GM19099 (cell line): ENCODE results near the gene SLC8A2.

ENCODE experiments used
- POLR2A ChIP-seq: IDR thresholded peaks from 3 replicates; pipeline ENCODE4 v1.6.1; 2011; ENCODE audit warnings: low read depth; ENCODE audit not compliant: insufficient read length; ENCODE audit errors: extremely low read depth

The SLC8A2 gene, protein sequence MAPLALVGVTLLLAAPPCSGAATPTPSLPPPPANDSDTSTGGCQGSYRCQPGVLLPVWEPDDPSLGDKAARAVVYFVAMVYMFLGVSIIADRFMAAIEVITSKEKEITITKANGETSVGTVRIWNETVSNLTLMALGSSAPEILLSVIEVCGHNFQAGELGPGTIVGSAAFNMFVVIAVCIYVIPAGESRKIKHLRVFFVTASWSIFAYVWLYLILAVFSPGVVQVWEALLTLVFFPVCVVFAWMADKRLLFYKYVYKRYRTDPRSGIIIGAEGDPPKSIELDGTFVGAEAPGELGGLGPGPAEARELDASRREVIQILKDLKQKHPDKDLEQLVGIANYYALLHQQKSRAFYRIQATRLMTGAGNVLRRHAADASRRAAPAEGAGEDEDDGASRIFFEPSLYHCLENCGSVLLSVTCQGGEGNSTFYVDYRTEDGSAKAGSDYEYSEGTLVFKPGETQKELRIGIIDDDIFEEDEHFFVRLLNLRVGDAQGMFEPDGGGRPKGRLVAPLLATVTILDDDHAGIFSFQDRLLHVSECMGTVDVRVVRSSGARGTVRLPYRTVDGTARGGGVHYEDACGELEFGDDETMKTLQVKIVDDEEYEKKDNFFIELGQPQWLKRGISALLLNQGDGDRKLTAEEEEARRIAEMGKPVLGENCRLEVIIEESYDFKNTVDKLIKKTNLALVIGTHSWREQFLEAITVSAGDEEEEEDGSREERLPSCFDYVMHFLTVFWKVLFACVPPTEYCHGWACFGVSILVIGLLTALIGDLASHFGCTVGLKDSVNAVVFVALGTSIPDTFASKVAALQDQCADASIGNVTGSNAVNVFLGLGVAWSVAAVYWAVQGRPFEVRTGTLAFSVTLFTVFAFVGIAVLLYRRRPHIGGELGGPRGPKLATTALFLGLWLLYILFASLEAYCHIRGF

DNA sequence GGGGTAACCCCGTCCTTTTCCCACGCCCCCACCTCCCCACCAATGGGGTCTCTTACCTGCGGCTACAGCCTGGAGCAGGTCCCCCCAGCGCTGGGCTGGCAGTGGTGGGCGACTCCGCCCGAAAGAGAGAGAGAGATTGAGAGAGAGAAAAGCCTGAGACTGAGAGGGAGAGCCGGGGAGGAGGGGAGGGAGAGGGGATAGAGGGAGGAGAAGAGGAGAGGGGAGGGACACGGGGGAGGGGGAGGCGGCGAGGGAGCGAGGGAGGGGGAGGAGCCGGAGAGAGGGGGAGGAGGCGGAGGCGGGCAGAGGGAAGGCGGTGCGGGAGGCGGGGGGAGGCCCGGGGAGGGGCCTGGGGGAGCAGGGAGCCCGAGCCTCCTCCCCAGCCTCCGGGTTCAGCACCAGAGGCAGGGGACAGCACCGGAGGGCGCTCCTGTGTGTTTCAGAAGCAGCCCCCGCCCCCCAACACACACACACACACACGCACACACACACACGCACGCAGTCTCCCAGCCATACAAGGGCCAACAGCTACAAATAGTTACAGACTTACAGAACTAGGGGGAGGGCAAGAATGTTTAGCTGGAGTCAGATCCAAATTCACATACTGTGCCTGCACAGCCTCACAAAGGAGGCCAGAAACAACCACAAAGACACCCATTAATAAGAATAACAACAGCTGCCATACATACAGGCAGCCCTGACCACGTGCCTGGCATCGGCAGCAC lies at the start of gene SLC8A2:
TSS of gene SLC8A2 (minus strand) at position 161 of the 725 bp plus-strand sequence. CDS start 5,490 bp downstream, outside the sequence.
- TF ChIP-seq POLR2A: no peak

DNA sequence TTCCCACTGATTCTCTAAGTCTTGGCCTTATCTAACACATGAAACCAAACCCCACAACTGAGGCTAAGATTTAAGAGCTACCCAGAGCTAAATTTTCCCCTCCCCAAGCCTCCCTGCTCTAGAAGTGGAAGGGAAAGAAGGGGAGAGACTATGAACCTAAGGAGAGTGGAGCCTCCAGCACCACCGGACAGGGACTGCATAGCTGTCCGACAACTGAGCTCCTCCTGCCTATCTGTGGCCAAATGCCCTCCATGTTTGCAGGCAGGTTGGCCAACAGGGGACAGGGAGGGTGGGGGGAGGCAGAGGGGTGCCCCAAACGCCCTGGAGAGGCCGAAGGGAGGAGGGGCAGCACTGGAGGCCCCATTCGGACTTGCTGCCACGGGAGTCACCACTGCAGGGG lies 49.1 kb upstream of the SLC8A2 start:
- no peak for TF ChIP-seq POLR2A

DNA sequence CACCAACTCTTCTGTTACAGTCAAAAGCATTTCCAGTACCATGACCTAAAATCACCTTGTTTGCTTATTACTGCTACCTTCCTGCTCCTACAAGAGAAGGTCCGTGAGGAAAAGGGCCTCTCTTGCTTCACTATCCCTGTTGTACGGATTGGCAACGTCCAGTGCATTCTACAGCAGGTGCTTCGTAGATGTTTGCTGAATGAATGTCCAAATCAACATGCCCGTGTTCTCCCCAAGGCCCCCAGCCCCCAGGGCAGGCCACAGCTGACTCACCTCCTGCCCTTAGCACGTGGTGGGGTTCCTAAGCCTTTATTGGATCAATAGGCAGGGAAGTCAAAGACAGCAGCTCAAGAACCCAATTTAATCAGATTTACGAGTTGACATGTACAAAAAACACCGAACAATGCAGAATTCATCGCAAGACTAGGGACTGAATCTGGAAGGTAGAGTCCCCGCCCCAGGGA lies 48.7 kb upstream of the SLC8A2 start:
- TF ChIP-seq POLR2A: no peak

DNA sequence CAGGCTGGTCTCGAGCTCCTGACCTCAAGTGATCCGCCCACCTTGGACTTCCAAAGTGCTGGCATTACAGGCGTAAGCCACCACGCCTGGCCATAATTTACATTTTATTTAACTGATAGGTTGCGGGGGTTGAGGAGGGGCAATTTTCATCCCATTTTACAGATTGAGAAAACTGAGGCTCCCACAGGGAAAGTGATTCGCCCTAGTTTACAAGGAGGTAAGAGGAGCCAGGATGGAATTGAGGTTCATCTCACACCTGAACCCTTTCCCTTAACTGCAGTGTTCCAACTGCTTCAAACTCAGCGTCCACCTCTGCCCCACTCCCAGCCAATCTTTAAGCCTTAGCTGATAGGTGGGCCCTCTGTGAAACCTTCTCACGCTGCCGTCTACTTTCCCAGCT lies 47.2 kb upstream of the SLC8A2 start:
- no peak for TF ChIP-seq POLR2A

DNA sequence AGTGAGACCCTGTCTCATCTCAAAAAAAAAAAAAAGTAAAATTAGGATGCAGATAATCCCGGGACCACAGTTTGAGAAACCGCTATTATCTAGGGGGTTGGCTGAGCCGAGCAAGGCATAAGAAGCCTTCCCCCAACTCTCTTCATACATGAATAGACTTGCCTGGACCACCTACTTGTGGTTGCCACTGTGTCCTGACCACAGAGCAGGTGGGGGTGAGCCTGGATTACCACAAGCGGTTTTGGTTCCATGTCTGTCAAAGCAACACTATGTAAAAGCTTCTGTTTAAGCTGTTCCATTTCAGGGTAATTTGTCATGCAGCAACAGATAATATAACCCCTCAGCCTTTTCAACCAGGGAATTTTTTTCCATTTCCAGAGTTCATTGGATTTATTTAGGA lies 46.4 kb upstream of the SLC8A2 start:
- TF ChIP-seq POLR2A: no peak

DNA sequence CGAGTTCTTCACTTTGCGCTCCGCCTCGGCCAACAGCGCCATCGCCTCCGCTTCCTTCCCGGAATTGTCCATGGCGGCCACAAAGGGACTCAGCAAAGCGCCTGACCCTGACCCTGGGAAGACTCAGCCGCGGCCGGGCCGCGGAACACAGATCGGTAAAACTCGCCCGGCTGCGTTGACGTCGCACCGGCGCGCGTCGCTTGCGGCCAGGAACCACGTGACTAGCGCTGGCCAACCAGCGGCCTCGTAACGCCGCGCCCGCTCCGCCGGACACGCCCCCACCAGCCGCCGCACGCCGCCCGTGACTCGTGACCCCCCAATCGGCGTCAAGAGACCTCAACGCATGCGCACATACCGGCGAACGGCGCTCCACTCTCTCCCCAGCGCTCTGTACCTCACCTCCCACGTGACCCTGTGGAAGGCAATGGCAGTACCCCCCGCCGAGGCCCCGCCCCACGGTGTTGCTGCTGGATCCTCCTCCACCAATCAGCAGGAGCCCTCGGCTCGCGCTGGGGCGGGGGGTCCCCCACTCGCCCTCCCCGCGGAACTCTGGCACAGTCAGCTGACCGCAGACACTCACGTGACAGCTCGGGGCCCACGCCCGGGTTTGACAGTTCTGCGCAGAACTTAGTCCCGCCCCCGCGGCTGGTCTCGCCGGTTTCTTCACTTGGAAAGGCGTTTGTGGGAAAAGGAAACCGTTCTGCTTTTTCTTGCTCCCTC lies 43.3 kb upstream of the SLC8A2 start, which contains the start of gene NAPA:
TSS of gene NAPA (minus strand) at position 195 of the 720 bp plus-strand sequence. CDS start at position 72, 123 bp downstream.
- TF ChIP-seq POLR2A: peak; percentile 93

DNA sequence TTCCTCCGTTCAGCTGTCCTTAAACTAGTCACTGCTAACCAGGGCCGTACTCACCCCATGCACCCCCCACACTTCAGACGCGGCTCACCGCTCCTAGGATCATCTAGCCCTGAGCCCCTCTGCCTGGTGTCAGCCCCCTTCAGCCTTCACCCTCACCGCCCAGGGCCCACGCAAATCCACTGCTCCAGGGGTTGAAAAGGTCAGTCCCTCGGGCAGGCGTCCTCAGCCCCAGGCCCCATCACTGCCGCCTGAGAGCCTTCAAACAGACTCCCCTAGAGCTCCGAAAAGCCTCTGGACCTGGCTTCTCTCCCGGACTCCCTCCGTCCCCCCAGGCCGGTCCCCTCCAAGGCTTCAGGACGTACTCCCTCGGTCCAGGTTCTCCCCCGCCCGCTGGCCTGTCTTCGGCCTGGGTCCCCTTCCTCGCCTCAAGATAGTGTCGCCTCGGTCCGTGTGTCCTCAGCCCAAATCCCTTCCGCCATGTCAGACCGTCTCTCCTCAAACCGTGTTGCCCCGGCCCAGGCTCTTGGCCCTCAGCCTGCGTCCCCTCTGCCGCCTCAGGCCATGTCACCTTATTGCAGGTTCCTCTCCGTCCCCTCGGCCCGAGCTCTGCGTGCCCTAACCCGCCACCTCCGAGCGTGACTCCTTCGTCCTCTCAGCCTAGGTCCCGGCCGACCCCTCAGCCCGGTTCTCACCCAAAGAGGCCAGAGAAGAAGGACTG lies 42.6 kb upstream of the SLC8A2 start:
- no peak for TF ChIP-seq POLR2A

DNA sequence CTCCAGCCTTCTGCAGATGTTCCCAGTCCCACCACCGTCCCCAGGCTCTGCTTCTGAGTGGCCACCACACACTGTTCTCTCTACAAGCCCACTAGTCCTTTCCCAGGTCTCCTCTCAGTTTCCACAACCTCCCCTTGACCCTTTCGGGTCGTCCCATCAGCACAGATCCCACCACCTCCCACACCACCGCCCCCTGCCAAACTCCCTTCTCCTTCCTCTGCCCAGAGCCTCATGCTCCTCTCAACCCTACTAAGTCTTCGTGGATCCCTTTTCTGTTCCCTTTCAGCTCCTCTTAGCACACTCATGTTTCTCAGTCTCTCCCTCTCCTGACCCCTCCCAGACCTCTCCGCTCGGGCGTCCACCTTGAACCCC lies 41.2 kb upstream of the SLC8A2 start:
- TF ChIP-seq POLR2A: no peak

DNA sequence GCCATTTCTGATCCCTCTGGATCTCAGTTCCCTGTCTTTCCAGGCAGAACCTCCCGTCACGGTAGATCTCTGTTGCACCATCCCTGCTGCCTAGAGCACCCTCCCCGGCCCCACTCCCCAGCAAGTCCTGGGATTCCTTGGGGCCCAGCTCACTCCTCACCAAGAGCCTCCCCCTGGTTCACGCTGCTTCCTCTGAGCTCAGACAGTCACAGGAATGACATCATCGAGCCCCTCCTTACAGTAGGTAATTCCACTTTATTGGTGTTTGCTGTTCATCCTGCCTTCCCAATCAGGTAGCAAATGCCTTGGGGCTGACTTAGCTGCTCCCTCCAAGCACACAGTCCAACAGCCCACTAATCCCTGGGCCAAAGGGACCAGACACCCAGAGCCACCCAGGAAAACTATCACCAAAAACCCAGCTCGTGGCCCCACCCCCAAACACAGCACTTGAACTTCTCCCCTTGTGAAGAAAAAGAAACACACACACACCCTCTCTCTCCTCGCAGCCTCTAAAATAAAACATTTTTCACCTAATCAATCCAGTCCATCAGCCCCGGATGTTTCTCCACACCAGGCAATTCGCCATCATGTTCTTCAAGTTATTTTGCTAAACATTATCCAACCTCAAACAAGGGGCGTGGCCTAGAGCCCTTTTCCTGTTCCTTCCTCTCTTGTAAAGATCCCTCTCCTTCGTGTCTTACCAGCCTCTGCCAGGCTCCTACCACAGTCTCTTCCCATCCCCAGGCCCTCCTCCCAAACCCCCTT lies 40.7 kb upstream of the SLC8A2 start:
- TF ChIP-seq POLR2A: no peak

DNA sequence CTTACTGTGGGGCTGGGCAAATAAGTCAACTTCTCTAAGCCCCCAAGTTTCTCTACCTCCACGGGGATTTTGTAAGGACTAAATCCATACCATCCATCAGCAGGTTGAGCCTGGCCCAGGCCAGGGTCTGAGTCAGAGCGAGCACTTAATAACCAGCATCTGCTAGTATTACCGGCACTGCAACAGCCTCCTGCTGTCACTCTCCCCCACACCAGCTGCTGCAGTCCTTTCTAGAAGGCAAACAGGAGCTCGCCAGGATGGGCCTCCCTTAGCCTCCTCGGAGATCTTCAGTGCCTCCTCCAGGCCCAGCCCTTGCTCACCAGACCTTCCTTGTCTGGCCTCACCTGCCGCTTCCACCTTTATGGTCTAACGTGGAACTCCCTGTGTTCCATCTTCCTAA lies 40.0 kb upstream of the SLC8A2 start:
- no peak for TF ChIP-seq POLR2A

DNA sequence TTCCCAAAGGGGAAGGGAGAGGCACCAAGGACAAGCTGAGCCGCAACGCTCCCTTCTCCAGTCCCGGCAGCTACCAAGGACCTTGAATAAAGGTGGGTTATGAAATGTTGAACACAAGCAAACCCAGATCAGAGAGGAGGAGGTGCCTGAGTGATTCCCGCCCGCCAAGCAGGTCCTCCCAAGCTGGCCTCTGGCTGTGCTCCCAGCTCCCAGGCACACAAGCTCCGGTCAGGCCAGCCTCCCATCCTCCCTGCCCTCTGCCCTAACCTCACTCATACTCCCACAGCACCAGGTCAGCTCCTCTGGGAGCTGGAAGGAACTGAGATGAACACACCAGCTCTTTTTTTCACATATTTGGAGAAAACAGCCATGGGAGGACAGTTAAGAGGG lies 39.4 kb upstream of the SLC8A2 start:
- no peak for TF ChIP-seq POLR2A

DNA sequence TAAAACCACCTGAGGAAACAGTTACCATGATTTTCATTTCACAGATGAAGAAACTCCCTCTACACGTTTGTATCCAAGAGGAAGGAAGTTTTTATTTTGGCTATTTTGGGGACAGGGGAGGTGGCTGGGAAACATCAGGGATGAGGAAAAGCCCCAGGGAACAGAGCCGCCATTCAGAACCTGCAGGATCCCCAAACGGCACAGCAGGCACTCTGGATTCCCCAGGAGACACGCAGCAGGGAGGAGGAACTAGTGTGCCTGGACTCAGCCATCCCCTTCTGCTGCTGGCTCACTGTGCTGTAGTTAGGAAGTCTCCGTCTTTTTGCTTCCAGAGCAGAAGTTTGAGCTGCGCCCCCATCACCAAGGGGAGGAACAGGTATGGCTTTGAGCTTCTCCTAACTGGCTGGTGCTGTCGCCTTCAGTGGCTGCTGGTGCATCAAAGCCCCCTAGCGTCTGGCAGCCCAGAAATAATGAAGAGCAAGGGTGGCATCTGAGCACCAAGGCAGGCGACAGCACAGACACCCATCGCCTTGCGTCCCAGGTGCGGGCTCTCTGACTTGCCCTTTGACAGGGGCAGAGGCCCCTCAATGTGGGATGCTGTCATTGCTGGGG lies 38.9 kb upstream of the SLC8A2 start:
- TF ChIP-seq POLR2A: no peak

DNA sequence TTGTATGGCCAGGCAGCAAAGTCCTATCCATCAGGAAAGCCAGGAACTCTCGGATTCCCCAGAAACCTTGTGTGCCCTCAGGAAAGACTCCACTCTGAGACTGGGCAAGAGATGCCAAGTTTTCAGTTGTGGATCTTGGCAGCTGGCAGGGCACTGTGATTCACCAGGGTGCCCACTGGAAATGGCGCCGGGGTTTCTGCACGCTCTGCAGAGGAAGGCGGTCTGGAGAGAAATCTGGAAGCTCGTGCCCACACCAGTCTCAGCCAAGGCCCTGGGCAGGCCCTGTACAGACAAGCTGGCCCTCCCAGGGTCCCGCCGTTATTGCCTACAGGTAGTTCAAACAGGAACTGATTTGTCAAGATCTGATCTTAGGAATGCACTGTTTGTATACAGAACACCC lies 38.3 kb upstream of the SLC8A2 start:
- no peak for TF ChIP-seq POLR2A
